NCI-H226 (cell line): Measurements from ENCODE around the gene NOS1AP.
"Not testable (repeated sequence)": the region's sequence is repeated elsewhere in the genome, so short reads cannot be mapped to it uniquely, and the experiment has no call there.

Experiments
- DNase-seq: peaks from one replicate; pipeline ENCODE4 v3.0.0-alpha.2; 2015

NOS1AP gene

GRCh38 chr1:162197615-162198421 lies 128.3 kb downstream of the NOS1AP start:
- no peak for DNase-seq

- peak; percentile 95 for DNase-seq
Observed at GRCh38 chr1:162200096-162200847, 130.8 kb downstream of the NOS1AP start.

- not testable (repeated sequence) for DNase-seq
Observed at GRCh38 chr1:162201062-162201461, 131.6 kb downstream of the NOS1AP start.

- no peak for DNase-seq
Observed at GRCh38 chr1:162204129-162204822, 134.8 kb downstream of the NOS1AP start.

DNA sequence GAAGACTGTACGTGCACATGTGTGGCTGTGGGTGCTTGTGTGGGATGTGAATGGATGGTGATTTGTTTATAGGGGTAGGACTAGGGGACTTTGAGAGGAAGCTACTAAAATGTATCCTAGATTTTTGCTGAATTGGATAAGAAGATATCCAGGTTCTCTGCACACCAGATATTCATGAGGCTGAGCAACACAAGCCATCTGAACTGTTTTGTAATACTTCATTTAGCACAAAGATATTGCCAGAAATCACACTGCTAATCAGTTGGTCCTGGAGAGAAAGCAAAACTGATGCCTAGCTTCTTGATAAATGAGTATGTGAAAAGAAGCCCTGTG lies 135.3 kb downstream of the NOS1AP start:
- no peak for DNase-seq

- DNase-seq: no peak
Observed at GRCh38 chr1:162206300-162206699, 136.8 kb downstream of the NOS1AP start.

DNA sequence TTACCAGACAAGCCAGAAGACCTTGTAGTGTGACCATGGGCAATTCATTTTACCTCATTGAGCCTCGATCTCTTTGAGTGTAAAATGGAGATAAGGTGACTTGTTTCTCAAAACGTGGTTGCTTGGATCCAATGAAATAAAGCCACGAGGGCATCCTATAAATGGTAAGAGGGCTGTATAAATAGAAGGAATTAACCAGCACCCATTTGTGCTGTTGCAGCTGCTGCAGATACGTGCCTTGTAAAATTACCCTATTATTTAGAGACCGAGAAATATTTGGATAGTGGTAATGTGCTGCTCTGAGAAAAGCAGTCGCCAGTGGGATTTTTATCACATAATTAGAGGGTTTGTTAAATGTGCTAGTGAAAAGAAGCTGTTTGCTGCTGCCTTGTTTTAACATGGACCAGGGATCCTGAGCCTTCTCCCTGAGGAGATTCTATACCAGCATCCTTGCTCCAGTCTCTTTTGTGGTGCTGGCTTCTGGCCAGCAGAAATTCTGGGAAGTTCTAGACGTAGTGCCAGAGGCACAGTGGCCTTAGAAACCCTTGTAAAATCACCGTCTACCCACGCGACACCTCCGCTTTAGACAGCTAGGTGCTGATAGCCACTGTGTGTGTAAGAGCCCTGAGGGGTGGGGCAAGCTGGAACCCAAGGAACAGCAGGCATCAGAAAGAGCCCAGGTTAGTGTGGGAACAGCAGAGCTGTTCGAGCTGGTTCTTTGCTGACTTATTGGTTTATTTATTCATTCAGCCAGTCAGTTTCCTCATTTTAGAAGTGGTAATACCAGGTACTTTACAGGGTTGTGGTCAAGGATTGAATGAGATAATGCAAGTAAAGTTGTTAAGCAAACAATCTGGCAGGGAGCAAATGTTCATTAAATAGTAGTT lies 137.5 kb downstream of the NOS1AP start:
- DNase-seq: peak; percentile 54

GRCh38 chr1:162207862-162208261 lies 138.4 kb downstream of the NOS1AP start:
- peak; percentile 70 for DNase-seq

GRCh38 chr1:162210196-162210595 lies 140.7 kb downstream of the NOS1AP start:
- DNase-seq: no peak

DNA sequence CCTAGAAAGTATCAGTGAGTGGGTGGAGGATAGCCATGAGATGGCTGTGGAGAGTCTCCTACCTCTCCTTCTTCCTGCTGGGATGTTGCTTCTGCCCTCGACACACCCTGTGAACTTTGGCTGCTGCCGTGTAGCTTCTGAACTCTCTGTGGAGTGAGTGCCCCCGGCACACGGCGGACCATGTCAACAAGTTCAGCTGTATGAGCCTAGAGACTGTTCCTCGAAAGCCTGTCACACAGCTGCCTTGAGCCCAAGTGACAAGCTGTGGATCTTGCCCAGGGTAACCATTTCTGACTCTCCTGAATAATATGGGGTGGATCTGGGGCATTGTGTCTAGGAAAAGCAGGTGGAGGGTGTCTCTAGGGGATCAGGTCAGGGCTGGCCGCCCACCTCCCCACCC lies 143.2 kb downstream of the NOS1AP start:
- no peak for DNase-seq

- peak; percentile 82 for DNase-seq
Observed at GRCh38 chr1:162213281-162213912, 143.9 kb downstream of the NOS1AP start.

DNA sequence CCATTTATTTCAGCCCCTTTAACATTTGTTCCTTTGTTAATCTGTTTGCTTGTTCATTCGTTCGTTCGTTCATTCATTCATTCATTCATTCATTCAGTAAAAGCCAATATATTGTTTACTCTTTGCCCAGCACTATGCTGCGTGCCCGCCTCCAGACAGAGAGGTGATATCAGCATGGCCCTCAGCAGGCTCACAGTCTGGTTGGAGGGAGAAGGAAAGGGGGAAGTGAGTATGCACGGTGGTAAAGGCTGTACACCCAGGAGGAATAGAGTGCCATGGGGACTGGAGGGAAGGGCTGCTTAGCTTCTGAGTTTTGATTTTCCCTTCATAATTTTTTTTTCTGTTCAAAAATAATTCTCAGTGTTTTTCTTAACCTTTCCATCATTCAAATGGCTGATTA lies 144.7 kb downstream of the NOS1AP start:
- DNase-seq: no peak

DNA sequence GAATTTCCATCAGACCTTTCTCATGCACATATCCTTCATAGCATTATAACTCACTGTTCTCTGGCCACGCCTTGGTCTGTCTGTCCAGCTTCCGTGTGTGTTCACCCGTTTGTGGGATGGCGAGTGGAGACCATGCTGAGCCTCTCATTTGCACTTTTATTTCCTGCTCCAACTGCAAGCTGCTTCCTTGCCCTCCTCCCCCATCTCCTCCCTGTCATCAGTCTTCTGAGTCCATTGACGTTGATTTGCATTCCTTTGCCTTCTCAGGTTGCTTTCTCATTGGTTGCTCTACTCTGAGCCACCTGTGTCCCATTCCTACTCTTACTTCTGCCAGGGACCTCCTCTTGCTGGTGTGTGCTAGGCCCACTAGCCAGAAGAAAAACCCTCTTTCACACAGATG lies 146.4 kb downstream of the NOS1AP start:
- DNase-seq: peak; percentile 87

GRCh38 chr1:162216604-162217003 lies 147.1 kb downstream of the NOS1AP start:
- no peak for DNase-seq

DNA sequence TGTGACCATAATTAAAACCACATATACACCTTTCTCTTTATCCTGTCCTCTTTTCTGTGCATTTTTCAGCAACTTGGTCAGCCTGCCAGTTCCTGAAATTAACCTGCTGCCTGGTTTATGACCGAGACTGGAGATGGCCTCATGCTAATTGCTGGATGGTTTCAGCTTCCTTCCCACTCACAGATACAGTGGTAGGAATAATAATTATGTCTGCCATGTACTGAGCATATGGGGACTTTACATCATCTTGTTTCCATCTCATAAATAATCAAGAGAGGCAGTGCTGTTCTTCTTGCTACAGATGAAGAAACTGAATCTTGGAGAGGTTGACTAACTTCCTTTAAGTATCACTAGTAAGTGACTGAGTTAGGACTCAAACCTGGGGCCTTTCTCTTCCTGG lies 148.2 kb downstream of the NOS1AP start:
- no peak for DNase-seq

- DNase-seq: no peak
Observed at GRCh38 chr1:162218546-162218945, 149.1 kb downstream of the NOS1AP start.

DNA sequence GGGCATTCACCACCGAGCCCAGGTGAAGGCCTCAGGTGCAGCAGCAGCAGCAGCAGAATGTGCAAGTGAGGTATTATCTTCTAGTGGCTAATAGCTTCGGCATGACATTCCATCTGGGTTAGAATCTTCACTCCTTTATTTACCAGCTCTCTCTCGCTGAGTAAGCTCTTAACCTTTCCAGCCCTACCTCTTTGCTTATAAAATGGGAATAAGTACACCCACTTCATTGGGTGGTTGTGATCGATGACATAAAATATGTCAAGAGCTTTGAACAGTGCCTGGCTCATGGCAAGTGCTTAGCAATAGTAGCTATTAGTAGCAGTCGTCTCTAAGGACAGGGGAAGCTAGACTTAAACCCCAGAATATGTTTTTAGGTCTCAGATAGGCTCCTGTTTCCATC lies 149.5 kb downstream of the NOS1AP start:
- DNase-seq: no peak

GRCh38 chr1:162219461-162219860 lies 150.0 kb downstream of the NOS1AP start:
- no peak for DNase-seq

- no peak for DNase-seq
Observed at GRCh38 chr1:162220009-162220539, 150.6 kb downstream of the NOS1AP start.

DNA sequence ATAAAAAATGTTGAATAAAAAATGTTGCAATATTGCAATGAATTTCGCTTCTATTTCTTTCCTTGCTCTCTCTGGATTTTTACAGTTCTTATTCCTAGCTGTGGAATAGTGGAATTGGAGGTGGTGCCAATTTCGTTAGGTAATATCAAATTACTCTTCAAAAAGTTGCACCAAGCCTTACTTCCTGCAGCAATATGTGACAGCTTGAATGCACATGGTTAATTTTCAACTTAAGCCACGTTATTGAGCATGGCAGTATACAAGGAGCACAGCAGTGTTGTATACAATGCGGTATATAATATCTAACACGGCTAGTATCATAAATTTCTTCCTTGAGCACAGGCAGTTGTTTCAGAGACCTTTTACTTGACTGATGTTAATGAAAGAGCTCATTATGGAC lies 152.5 kb downstream of the NOS1AP start:
- no peak for DNase-seq

DNA sequence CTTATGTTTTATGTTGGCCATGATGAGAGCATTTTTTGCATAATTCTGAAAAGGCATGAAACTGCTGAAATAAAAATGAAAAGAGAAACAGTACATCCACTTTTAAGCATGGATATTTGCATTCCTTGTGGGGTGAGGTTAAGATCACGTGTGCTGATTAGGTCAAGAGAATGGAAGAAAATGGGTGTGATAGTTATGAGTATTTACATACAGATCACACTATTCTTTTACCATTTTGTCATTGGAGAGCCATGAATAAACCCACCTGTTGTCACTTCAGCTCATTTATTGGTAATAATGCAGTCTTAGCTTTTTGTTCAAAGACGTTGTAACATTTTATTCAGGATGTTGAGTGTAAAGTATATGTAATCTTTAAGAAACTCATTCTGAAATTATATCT lies 153.2 kb downstream of the NOS1AP start:
- DNase-seq: no peak

- DNase-seq: no peak
Observed at GRCh38 chr1:162223488-162223887, 154.0 kb downstream of the NOS1AP start.
